Heart left ventricle (tissue), 13 donors: ENCODE measurements around the gene CDK1.

Experiments
- POLR2A ChIP-seq, 2 donors: fragments of 450-650 bp; IDR thresholded peaks; one replicate each; pipeline ENCODE4 v1.6.1; 2017; ENCODE audit warnings: antibody characterized with exemption in 2 of 2, mild to moderate bottlenecking in 2 of 2, moderate library complexity in 2 of 2
- TF ChIP-seq, protein P1 (sequence below), 12 donors: fragments of 200-600 bp; sonication (generic) in 4 of 12; IDR thresholded peaks; one replicate each; pipeline versions ENCODE4 v1.5.0 to v1.8.0; 2018 to 2022; ENCODE audit warnings: antibody characterized with exemption in 12 of 12, mild to moderate bottlenecking in 5 of 12
- donor health status: ischemic (EF 13 %, LVEDD 7.1; RV severe dilation, severe dysfunction).
- donor health status: DM: no; HTN: yes; CAD: no.
- donor health status: DM: no; HTN: no; CAD: no.
- donor health status: ischemic (EF 25% LVEDD 6.9; RV normal size, moderate dysfunction).
- donor health status: ischemic (EF 25% LVEDD 5.7; RV mildly dilated, moderate dysfunction).
- donor health status: ischemic (EF 35%, LVEDD 5.7; RV mildly dilated, moderate dysfunction).
- donor health status: nonischemic (EF 11% LVEDD 7.7; RV severe dilation, severe dysfunction).
- donor health status: DM: yes; HTN: yes; CAD: no.
- donor health status: PGD.
- donor health status: ischemic (EF 29% LVEDD 5.4; RV normal size, mild dysfunction).
- donor health status: nonischemic (EF 23%, LVEDD 6.1; RV moderate dilation, normal function).

DNA sequence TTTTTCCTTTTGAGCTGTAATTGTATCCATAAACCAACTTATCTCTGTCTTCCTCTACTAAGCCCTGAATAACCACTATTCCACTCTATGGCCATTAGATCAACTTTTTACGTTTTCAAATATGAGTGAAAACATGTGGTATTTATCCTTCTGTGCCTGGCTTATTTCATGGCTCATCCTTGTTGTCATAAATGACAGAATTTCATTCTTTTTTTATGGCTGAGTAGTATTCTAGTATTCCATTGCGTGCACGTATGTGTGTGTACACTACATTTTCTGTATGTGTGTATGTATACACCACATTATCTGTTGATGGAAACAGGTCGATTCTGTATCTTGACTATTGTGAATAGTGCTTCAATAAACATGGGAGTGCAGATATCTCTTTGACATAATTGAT, 11.1 kb downstream of the CDK1 start:
- TF ChIP-seq, protein P1, sequence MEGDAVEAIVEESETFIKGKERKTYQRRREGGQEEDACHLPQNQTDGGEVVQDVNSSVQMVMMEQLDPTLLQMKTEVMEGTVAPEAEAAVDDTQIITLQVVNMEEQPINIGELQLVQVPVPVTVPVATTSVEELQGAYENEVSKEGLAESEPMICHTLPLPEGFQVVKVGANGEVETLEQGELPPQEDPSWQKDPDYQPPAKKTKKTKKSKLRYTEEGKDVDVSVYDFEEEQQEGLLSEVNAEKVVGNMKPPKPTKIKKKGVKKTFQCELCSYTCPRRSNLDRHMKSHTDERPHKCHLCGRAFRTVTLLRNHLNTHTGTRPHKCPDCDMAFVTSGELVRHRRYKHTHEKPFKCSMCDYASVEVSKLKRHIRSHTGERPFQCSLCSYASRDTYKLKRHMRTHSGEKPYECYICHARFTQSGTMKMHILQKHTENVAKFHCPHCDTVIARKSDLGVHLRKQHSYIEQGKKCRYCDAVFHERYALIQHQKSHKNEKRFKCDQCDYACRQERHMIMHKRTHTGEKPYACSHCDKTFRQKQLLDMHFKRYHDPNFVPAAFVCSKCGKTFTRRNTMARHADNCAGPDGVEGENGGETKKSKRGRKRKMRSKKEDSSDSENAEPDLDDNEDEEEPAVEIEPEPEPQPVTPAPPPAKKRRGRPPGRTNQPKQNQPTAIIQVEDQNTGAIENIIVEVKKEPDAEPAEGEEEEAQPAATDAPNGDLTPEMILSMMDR (IDR thresholded peaks at IDR 0.05), result no peak
- TF ChIP-seq POLR2A (IDR thresholded peaks at IDR 0.05), result no peak
